ENCODE data around the gene PCDHGB4. TPM values are rescaled to one million over a fixed set of nuclear protein-coding genes. Genes with fewer than 3 reads are reported as not detected.

The PCDHGB4 gene
- total RNA-seq, 1 donor from 2014 or later = 26.5 TPM

GRCh38 chr5:141412854-141413539 is 25.5 kb downstream of the PCDHGB4 start, which contains the start of gene PCDHGA10:
TSS of gene PCDHGA10 (plus strand) at chr5:141412987. CDS start at chr5:141413176, 189 bp downstream.

GRCh38 chr5:141417494-141418172 is 30.1 kb downstream of the PCDHGB4 start, which contains the start of gene PCDHGB7:
TSS of gene PCDHGB7 (plus strand) at chr5:141417677. CDS start at chr5:141417860, 183 bp downstream.

GRCh38 chr5:141420855-141421488 is 33.5 kb downstream of the PCDHGB4 start, which contains the start of gene PCDHGA11:
TSS of gene PCDHGA11 (plus strand) at chr5:141421051. CDS start at chr5:141421228, 177 bp downstream.

GRCh38 chr5:141430332-141431113 is 43.0 kb downstream of the PCDHGB4 start, which contains the start of gene PCDHGA12:
TSS of gene PCDHGA12 (plus strand) at chr5:141430507. CDS start at chr5:141430760, 253 bp downstream.

Other genes starting within 250 kb of the PCDHGB4 start
- gene PCDHB6, start 237.6 kb upstream of the PCDHGB4 start, total RNA-seq = 0.13 and 0.37 TPM in 2 replicates
- 0.79 and 1.1 TPM in 2 replicates for gene PCDHB7, start 215.1 kb upstream of the PCDHGB4 start, total RNA-seq
- gene PCDHB8, start 209.9 kb upstream of the PCDHGB4 start, total RNA-seq = 0.62 and 1.1 TPM in 2 replicates
- gene PCDHB16, start 205.3 kb upstream of the PCDHGB4 start, total RNA-seq = 1.8 and 1.9 TPM in 2 replicates
- gene PCDHB9, start 200.5 kb upstream of the PCDHGB4 start, total RNA-seq = 0.40 and 0.44 TPM in 2 replicates
- gene PCDHB10, start 195.3 kb upstream of the PCDHGB4 start, total RNA-seq = 0.66 and 1.1 TPM in 2 replicates
- gene PCDHB11, start 188.1 kb upstream of the PCDHGB4 start, total RNA-seq = 0.44 and 0.53 TPM in 2 replicates
- 0.25 and 0.40 TPM in 2 replicates for gene PCDHB12, start 179.0 kb upstream of the PCDHGB4 start, total RNA-seq
- 0.81 and 1.1 TPM in 2 replicates for gene PCDHB13, start 173.8 kb upstream of the PCDHGB4 start, total RNA-seq
- gene PCDHB14, start 164.4 kb upstream of the PCDHGB4 start, total RNA-seq = 0.92 and 1.1 TPM in 2 replicates
- gene PCDHB15, start 142.3 kb upstream of the PCDHGB4 start, total RNA-seq = 0.53 and 0.56 TPM in 2 replicates
- 0.13 and 0.31 TPM in 2 replicates for gene SLC25A2, start 83.6 kb upstream of the PCDHGB4 start, total RNA-seq
- gene TAF7, start 66.9 kb upstream of the PCDHGB4 start, total RNA-seq = 81.0 and 83.9 TPM in 2 replicates
- 1.1 TPM in 2 replicates for gene PCDHGA1, start 57.2 kb upstream of the PCDHGB4 start, total RNA-seq
- 1.7 and 2.5 TPM in 2 replicates for gene PCDHGA2, start 48.9 kb upstream of the PCDHGB4 start, total RNA-seq
- 2.0 and 2.9 TPM in 2 replicates for gene PCDHGA3, start 43.9 kb upstream of the PCDHGB4 start, total RNA-seq
- 1.8 and 4.3 TPM in 2 replicates for gene PCDHGB1, start 37.6 kb upstream of the PCDHGB4 start, total RNA-seq
- gene PCDHGA4, start 32.7 kb upstream of the PCDHGB4 start, total RNA-seq = 4.0 and 7.5 TPM in 2 replicates
- 3.4 and 5.9 TPM in 2 replicates for gene PCDHGB2, start 27.7 kb upstream of the PCDHGB4 start, total RNA-seq
- gene PCDHGA5, start 23.5 kb upstream of the PCDHGB4 start, total RNA-seq = 1.5 and 2.7 TPM in 2 replicates
- 5.7 and 8.4 TPM in 2 replicates for gene PCDHGB3, start 17.5 kb upstream of the PCDHGB4 start, total RNA-seq
- gene PCDHGA6, start 13.8 kb upstream of the PCDHGB4 start, total RNA-seq = 3.3 and 5.3 TPM in 2 replicates
- 3.4 and 4.8 TPM in 2 replicates for gene PCDHGA7, start 5.0 kb upstream of the PCDHGB4 start, total RNA-seq
- gene PCDHGA8, start 4.9 kb downstream of the PCDHGB4 start, total RNA-seq = 2.2 and 3.9 TPM in 2 replicates
- gene PCDHGB5, start 10.2 kb downstream of the PCDHGB4 start, total RNA-seq = 21.0 and 29.1 TPM in 2 replicates
- gene PCDHGA9, start 15.1 kb downstream of the PCDHGB4 start, total RNA-seq = 2.9 and 5.7 TPM in 2 replicates
- 3.3 and 4.7 TPM in 2 replicates for gene PCDHGB6, start 20.3 kb downstream of the PCDHGB4 start, total RNA-seq
- 5.3 and 7.5 TPM in 2 replicates for gene PCDHGA10, start 25.3 kb downstream of the PCDHGB4 start, total RNA-seq
- 9.1 and 17.3 TPM in 2 replicates for gene PCDHGB7, start 30.0 kb downstream of the PCDHGB4 start, total RNA-seq
- gene PCDHGA11, start 33.4 kb downstream of the PCDHGB4 start, total RNA-seq = 11.0 and 18.2 TPM in 2 replicates
- 17.6 and 22.3 TPM in 2 replicates for gene PCDHGA12, start 42.8 kb downstream of the PCDHGB4 start, total RNA-seq
- 72.0 and 83.4 TPM in 2 replicates for gene PCDHGC3, start 88.3 kb downstream of the PCDHGB4 start, total RNA-seq
- gene PCDHGC4, start 97.3 kb downstream of the PCDHGB4 start, total RNA-seq = 2.0 and 3.2 TPM in 2 replicates
- gene PCDHGC5, start 101.4 kb downstream of the PCDHGB4 start, total RNA-seq = 3.4 and 4.7 TPM in 2 replicates
- gene DIAPH1, start 231.3 kb downstream of the PCDHGB4 start, total RNA-seq = 35.9 and 44.5 TPM in 2 replicates
- 52.8 and 60.9 TPM in 2 replicates for gene HDAC3, start 249.2 kb downstream of the PCDHGB4 start, total RNA-seq
- 1.5 TPM in 2 replicates for gene RELL2, start 249.3 kb downstream of the PCDHGB4 start, total RNA-seq